Measurements from ENCODE around the gene CACHD1.

DNA sequence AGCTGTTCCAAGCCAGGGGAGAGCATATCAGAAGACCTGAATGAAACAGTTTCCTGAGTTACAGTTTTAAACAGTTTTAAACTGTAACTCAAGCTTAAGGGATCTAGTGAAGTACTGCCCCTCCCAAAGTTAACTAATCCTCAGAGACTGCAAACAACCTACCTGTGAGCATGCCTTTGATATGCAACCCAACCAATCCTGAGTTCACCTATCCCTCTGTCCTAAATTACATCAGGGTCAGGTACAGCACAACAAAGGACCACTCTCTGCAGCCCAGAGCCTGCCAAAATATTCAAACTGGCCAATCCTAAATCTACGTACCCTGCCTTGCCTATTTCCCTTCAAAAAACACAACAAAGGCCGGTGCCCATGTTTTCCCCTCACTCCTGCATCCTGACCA lies 242.1 kb downstream of the CACHD1 start:
- no peak for TF ChIP-seq CTCF (conservative IDR thresholded peaks at IDR 0.05 in 1 of 2, IDR thresholded peaks at IDR 0.05 in 1 of 2; ENCODE audit: low read depth in 1 of 2, low read length in 2 of 2)
- TF ChIP-seq EZH2 (IDR thresholded peaks at IDR 0.05; ENCODE audit: low read length, missing control alignments), result no peak
